ENCODE measurements around the gene PSD4.

DNA sequence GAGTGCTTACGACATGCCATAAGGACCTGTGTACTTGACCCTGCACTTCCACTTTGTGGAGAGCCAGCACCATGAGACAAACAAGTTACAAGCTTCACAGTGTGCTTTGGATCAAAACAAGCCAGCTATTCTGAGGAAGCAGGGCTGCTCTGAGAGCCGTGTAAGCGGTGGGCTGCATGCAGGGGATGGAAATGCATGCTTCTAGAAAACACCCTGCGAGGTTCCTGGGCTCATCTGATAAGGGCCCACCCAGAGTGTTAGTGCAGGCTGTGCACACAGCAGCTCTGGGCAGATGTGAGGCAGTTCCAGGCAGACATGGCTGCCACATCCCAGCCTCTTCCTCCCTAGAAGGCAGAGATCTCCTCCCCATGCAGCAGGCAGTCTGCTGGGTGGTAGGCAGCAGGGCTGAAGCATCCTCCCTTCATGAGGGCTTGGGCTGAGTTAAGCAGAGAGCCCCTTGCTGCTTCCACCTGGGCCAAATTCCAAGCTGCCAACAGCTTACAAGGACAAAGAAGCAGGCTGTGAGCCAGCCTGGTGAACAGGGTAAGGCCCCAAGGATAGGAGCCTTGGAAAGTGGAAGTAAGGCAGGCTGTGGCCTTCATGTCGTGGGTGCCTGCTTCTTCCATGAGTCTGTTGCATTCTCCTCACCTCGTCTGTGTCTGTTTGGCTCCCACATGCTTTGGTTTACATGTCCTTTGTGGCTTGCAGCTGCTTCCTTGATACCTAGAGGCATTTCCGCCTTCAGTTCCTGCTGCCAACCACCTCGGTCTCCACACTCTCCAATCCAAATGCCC, 7.7 kb downstream of the PSD4 start:
- TF ChIP-seq, protein P1, sequence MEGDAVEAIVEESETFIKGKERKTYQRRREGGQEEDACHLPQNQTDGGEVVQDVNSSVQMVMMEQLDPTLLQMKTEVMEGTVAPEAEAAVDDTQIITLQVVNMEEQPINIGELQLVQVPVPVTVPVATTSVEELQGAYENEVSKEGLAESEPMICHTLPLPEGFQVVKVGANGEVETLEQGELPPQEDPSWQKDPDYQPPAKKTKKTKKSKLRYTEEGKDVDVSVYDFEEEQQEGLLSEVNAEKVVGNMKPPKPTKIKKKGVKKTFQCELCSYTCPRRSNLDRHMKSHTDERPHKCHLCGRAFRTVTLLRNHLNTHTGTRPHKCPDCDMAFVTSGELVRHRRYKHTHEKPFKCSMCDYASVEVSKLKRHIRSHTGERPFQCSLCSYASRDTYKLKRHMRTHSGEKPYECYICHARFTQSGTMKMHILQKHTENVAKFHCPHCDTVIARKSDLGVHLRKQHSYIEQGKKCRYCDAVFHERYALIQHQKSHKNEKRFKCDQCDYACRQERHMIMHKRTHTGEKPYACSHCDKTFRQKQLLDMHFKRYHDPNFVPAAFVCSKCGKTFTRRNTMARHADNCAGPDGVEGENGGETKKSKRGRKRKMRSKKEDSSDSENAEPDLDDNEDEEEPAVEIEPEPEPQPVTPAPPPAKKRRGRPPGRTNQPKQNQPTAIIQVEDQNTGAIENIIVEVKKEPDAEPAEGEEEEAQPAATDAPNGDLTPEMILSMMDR (IDR thresholded peaks at IDR 0.05; ENCODE audit: poor library complexity) = no peak
- no peak for TF ChIP-seq EZH2 (IDR thresholded peaks at IDR 0.05; ENCODE audit: borderline replicate concordance)
- TF ChIP-seq EZH2phosphoT487 (IDR thresholded peaks at IDR 0.05; ENCODE audit: low read depth, severe bottlenecking, unreplicated experiment) = no peak
